ENCODE measurements around the gene AUTS2.
A peak's percentile ranks its signal among the peaks of the same experiment; 100 is the strongest.

Gene AUTS2

GRCh38 chr7:69962186-69963065 is 364.2 kb downstream of the AUTS2 start:
- H2AFZ ChIP-seq (ENCODE audit: low read depth, low read length) = no peak overlapping the region
- no peaks in the 10 kb centered on the region for H3K27me3 ChIP-seq (ENCODE audit: insufficient read depth, low read length)
- H3K4me1 ChIP-seq (ENCODE audit: insufficient read depth, low read length) = peaks cover 29% of the 10 kb centered on the region
- no peaks in the 10 kb centered on the region for H3K9me3 ChIP-seq (ENCODE audit: low read length)
- no peak overlapping the region for H3K4me3 ChIP-seq (ENCODE audit: low read length)
- H3K36me3 ChIP-seq (ENCODE audit: insufficient read depth, low read length) = no peaks in the 10 kb centered on the region

GRCh38 chr7:69963393-69963792 is 365.1 kb downstream of the AUTS2 start:
- no peak overlapping the region for H2AFZ ChIP-seq (ENCODE audit: low read depth, low read length)
- no peaks in the 10 kb centered on the region for H3K9me3 ChIP-seq (ENCODE audit: low read length)
- no peak overlapping the region for H3K4me3 ChIP-seq (ENCODE audit: low read length)
- peaks cover 39% of the 10 kb centered on the region for H3K4me1 ChIP-seq (ENCODE audit: insufficient read depth, low read length)
- H3K36me3 ChIP-seq (ENCODE audit: insufficient read depth, low read length) = no peaks in the 10 kb centered on the region
- H3K27me3 ChIP-seq (ENCODE audit: insufficient read depth, low read length) = no peaks in the 10 kb centered on the region

- Histone ChIP-seq H3K9me3 (ENCODE audit: low read length) (no peaks in the 10 kb centered on the region), H2AFZ (ENCODE audit: low read depth, low read length) (no peak overlapping the region), H3K4me3 (ENCODE audit: low read length) (peak overlapping the region; percentile 10), H3K4me1 (ENCODE audit: insufficient read depth, low read length) (peaks cover 40% of the 10 kb centered on the region), H3K27me3 (ENCODE audit: insufficient read depth, low read length) (no peaks in the 10 kb centered on the region), H3K36me3 (ENCODE audit: insufficient read depth, low read length) (no peaks in the 10 kb centered on the region)
Observed at GRCh38 chr7:69966766-69967591, 368.7 kb downstream of the AUTS2 start.

DNA sequence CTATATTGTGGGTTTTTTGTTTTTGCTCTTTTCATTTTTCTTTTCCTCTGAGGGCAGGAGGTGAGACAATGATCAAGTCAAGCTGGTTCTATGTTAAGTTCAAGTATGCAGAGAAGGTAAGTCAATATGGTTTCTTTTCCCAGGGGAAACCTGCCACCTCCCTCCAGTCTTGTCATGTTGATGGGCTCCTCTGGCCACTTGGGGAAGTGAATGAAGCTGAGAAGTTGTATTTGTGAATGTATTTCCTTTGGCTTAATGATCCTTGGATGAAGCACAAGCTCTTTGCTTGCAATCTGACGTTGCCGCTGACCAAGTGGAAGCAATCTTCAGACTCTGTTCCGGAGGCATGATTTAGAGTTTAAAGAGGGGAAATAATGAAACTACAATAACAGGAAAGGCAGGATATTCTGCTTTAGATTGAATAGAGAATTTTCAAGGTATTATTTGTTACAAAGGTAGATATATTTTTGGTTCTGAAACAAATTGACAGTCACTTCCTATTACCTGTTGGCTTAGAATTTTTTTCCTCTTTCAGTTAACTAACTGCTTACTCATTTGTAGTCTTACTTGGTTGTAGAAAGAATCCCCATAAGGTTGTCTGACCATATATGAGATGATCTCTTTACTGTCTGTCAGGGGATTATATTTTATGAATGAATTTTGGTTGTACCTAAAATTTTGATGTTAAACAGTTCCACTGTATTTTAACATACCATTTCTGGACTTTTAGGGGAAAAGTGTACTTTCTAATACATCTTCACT is 369.6 kb downstream of the AUTS2 start:
- no peaks in the 10 kb centered on the region for H3K27me3 ChIP-seq (ENCODE audit: insufficient read depth, low read length)
- H3K4me1 ChIP-seq (ENCODE audit: insufficient read depth, low read length) = peaks cover 31% of the 10 kb centered on the region
- no peaks in the 10 kb centered on the region for H3K36me3 ChIP-seq (ENCODE audit: insufficient read depth, low read length)
- no peak overlapping the region for H2AFZ ChIP-seq (ENCODE audit: low read depth, low read length)
- H3K9me3 ChIP-seq (ENCODE audit: low read length) = no peaks in the 10 kb centered on the region
- peak overlapping the region; percentile 10 for H3K4me3 ChIP-seq (ENCODE audit: low read length)

DNA sequence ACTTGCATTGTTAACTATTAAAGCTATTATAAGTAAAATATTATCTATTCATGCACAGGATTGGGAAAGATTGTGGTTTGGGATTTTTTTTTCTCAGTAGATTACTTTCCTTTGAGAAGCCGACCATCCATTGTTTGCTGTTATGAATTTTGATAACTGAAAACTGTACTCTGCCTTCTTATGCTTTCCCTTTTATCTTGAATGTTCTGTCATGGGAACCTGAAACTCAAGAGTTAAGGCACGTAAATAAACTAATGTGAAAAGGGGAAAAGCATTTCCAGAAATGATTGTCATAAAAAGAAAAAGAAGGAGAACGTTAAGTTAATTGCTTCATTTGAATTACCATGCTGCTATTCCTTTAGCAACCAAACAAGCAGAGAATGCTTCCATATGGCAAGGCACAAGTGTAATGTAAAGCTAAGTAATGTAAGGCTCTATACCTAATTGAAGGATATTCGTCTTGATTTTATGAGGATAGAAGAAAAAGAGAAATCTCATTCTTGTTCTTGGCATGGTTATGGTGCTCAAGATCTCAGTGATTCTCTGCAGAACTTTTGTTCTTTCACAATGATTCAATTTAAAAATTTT is 370.8 kb downstream of the AUTS2 start:
- Histone ChIP-seq H3K36me3 (ENCODE audit: insufficient read depth, low read length) (no peaks in the 10 kb centered on the region), H3K27me3 (ENCODE audit: insufficient read depth, low read length) (no peaks in the 10 kb centered on the region), H3K9me3 (ENCODE audit: low read length) (no peaks in the 10 kb centered on the region), H3K4me1 (ENCODE audit: insufficient read depth, low read length) (peaks cover 23% of the 10 kb centered on the region), H3K4me3 (ENCODE audit: low read length) (no peak overlapping the region), H2AFZ (ENCODE audit: low read depth, low read length) (no peak overlapping the region)

- no peaks in the 10 kb centered on the region for H3K27me3 ChIP-seq (ENCODE audit: insufficient read depth, low read length)
- peaks cover 29% of the 10 kb centered on the region for H3K4me1 ChIP-seq (ENCODE audit: insufficient read depth, low read length)
- peak overlapping the region; percentile 9 for H3K4me3 ChIP-seq (ENCODE audit: low read length)
- H3K9me3 ChIP-seq (ENCODE audit: low read length) = peaks cover 4% of the 10 kb centered on the region
- no peak overlapping the region for H2AFZ ChIP-seq (ENCODE audit: low read depth, low read length)
- no peaks in the 10 kb centered on the region for H3K36me3 ChIP-seq (ENCODE audit: insufficient read depth, low read length)
Observed at GRCh38 chr7:69981646-69982045, 383.4 kb downstream of the AUTS2 start.

- H3K4me3 ChIP-seq (ENCODE audit: low read length) = no peak overlapping the region
- H3K9me3 ChIP-seq (ENCODE audit: low read length) = no peaks in the 10 kb centered on the region
- no peaks in the 10 kb centered on the region for H3K36me3 ChIP-seq (ENCODE audit: insufficient read depth, low read length)
- no peaks in the 10 kb centered on the region for H3K27me3 ChIP-seq (ENCODE audit: insufficient read depth, low read length)
- H2AFZ ChIP-seq (ENCODE audit: low read depth, low read length) = no peak overlapping the region
- H3K4me1 ChIP-seq (ENCODE audit: insufficient read depth, low read length) = peaks cover 29% of the 10 kb centered on the region
Observed at GRCh38 chr7:69982197-69982596, 383.9 kb downstream of the AUTS2 start.

GRCh38 chr7:69989551-69989950 is 391.3 kb downstream of the AUTS2 start:
- H3K4me1 ChIP-seq (ENCODE audit: insufficient read depth, low read length) = peaks cover 1% of the 10 kb centered on the region
- H3K27me3 ChIP-seq (ENCODE audit: insufficient read depth, low read length) = no peaks in the 10 kb centered on the region
- H2AFZ ChIP-seq (ENCODE audit: low read depth, low read length) = no peak overlapping the region
- H3K9me3 ChIP-seq (ENCODE audit: low read length) = no peaks in the 10 kb centered on the region
- H3K4me3 ChIP-seq (ENCODE audit: low read length) = no peak overlapping the region
- H3K36me3 ChIP-seq (ENCODE audit: insufficient read depth, low read length) = no peaks in the 10 kb centered on the region

DNA sequence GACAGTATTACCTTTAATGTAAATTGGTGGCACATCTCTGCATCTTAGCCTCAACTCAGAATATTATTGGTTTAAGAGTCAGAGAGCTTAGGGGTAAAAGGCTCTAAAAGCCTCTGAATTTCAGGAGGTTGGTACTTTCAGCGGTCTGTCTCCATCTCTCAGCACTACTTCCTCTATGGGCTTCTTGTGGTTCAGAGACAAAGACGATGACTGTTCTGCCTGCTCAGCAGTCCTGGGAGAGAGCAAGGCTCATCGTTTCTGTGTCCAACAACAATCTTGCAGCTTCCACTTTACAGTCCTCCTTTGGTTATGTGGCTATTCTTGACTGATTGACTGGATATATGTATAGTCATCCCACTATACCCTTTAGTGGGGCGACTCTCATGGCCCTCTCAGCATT is 394.7 kb downstream of the AUTS2 start:
- Histone ChIP-seq H3K4me3 (ENCODE audit: low read length) (no peak overlapping the region), H3K9me3 (ENCODE audit: low read length) (no peaks in the 10 kb centered on the region), H2AFZ (ENCODE audit: low read depth, low read length) (no peak overlapping the region), H3K27me3 (ENCODE audit: insufficient read depth, low read length) (no peaks in the 10 kb centered on the region), H3K4me1 (ENCODE audit: insufficient read depth, low read length) (peaks cover 5% of the 10 kb centered on the region), H3K36me3 (ENCODE audit: insufficient read depth, low read length) (no peaks in the 10 kb centered on the region)

DNA sequence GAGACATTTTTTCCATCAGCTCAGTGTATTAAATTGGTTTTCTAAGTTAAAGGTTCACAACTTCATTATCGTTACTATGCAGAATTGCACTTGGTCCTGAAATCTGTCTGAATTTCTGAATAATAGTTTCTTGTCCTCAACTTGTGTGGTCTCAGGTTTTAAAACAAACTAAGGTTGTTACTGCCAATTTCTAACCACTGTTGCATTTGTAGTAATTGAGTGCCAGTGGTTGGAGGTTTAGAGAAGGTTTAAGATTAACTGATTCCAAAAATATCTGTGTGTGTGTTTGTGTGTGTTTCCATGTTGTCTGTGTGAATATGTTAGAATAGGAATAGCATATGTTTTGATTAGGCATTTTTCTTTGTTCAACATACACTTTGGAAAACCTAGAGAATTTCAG is 395.9 kb downstream of the AUTS2 start:
- no peak overlapping the region for H3K4me3 ChIP-seq (ENCODE audit: low read length)
- H3K9me3 ChIP-seq (ENCODE audit: low read length) = no peaks in the 10 kb centered on the region
- H3K27me3 ChIP-seq (ENCODE audit: insufficient read depth, low read length) = no peaks in the 10 kb centered on the region
- peaks cover 5% of the 10 kb centered on the region for H3K4me1 ChIP-seq (ENCODE audit: insufficient read depth, low read length)
- H2AFZ ChIP-seq (ENCODE audit: low read depth, low read length) = no peak overlapping the region
- H3K36me3 ChIP-seq (ENCODE audit: insufficient read depth, low read length) = no peaks in the 10 kb centered on the region

DNA sequence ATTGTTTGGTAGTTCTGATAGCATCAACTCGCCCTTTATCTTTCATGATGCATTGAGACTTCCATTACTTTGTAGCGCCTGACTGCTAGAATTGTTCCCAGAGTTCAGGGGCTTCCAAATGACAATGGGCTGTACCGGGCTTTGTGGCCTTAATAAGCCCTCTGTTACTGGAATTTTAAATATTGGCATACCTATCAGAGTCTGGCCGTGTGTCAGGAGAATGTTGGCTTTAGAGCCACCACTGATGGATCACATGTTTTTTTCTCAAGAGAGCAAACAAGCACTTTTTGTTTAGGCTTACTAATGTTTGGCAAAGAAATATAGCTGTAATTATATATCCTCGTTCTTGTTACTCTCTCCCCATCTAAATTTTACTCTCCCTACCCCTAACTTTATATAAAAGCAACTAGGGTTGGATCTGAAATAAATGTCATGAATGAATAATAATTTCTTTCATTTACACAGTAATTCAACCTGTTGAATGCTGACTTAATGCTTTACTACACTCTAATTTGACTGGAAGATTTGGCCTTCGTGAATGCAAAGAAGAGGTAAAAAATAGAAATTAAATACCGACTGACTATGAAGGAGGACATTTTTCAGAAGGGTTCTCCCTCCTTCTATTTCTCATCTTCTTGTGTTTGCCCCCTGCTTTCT is 396.7 kb downstream of the AUTS2 start:
- no peak overlapping the region for H2AFZ ChIP-seq (ENCODE audit: low read depth, low read length)
- H3K27me3 ChIP-seq (ENCODE audit: insufficient read depth, low read length) = no peaks in the 10 kb centered on the region
- H3K4me3 ChIP-seq (ENCODE audit: low read length) = no peak overlapping the region
- H3K9me3 ChIP-seq (ENCODE audit: low read length) = no peaks in the 10 kb centered on the region
- no peaks in the 10 kb centered on the region for H3K36me3 ChIP-seq (ENCODE audit: insufficient read depth, low read length)
- peaks cover 5% of the 10 kb centered on the region for H3K4me1 ChIP-seq (ENCODE audit: insufficient read depth, low read length)

DNA sequence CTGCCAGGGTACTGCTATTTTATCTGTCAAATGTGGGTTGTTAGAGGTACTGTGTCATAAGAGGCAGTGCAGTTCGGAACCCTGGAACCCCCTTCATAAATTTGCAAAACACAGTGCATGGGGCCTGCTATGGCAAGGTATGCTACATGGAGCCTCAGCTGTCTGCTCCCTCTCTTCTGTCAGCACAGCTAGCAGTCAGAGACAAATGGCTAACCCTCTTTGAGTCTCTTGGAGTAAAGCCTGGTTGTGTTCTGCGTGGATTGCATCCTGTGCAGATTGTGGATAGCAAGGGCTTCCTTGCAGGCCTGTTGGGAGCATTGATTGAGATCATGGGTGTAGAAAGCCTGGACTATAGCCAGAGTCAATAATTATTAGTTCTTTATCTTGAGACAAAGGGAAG is 397.8 kb downstream of the AUTS2 start:
- no peak overlapping the region for H3K4me3 ChIP-seq (ENCODE audit: low read length)
- no peaks in the 10 kb centered on the region for H3K36me3 ChIP-seq (ENCODE audit: insufficient read depth, low read length)
- H3K27me3 ChIP-seq (ENCODE audit: insufficient read depth, low read length) = no peaks in the 10 kb centered on the region
- H2AFZ ChIP-seq (ENCODE audit: low read depth, low read length) = no peak overlapping the region
- peaks cover 5% of the 10 kb centered on the region for H3K4me1 ChIP-seq (ENCODE audit: insufficient read depth, low read length)
- no peaks in the 10 kb centered on the region for H3K9me3 ChIP-seq (ENCODE audit: low read length)

All from neuron (in vitro differentiated cells).